H9 (cell line): ENCODE measurements around the gene PTTG1IP. TPM values are rescaled to one million over a fixed set of nuclear protein-coding genes. Genes with fewer than 3 reads are reported as not detected.

ENCODE experiments used
- DNase-seq: peaks from one replicate; pipeline ENCODE4 v3.0.0-alpha.2; 2017
- H2AFZ ChIP-seq: one replicate; pipeline ENCODE4 v1.6.1; 2013; ENCODE audit warnings: mild to moderate bottlenecking, low read length, control low read depth, moderate library complexity
- H2AK5ac ChIP-seq: 2 replicates; pipeline ENCODE4 v1.6.1; 2013; ENCODE audit warnings: low read length, control low read depth, mixed read lengths; ENCODE audit not compliant: insufficient read length
- H2BK120ac ChIP-seq: one replicate; pipeline ENCODE4 v1.6.1; 2013; ENCODE audit warnings: low read depth, mild to moderate bottlenecking, low read length, control low read depth, inconsistent platforms; ENCODE audit not compliant: poor library complexity, severe bottlenecking
- H2BK12ac ChIP-seq: 2 replicates; pipeline ENCODE4 v1.6.1; 2013; ENCODE audit warnings: low read length, control low read depth, mixed read lengths, low read depth; ENCODE audit not compliant: insufficient read length
- H2BK15ac ChIP-seq: 2 replicates; pipeline ENCODE4 v1.6.1; 2013; ENCODE audit warnings: low read depth, low read length, control low read depth
- H2BK20ac ChIP-seq: one replicate; pipeline ENCODE4 v1.6.1; 2013; ENCODE audit warnings: low read depth, mild to moderate bottlenecking, low read length, control low read depth, inconsistent platforms; ENCODE audit not compliant: poor library complexity, severe bottlenecking
- H2BK5ac ChIP-seq: 2 replicates; pipeline ENCODE4 v1.6.1; 2013; ENCODE audit warnings: low read length, control low read depth, mixed read lengths; ENCODE audit not compliant: insufficient read length
- H3K14ac ChIP-seq: 2 replicates; pipeline ENCODE4 v1.6.1; 2013; ENCODE audit warnings: low read length, control low read depth; ENCODE audit not compliant: insufficient read depth
- H3K18ac ChIP-seq: 2 replicates; pipeline ENCODE4 v1.6.1; 2013; ENCODE audit warnings: low read depth, mild to moderate bottlenecking, mixed read lengths, low read length, control low read depth; ENCODE audit not compliant: insufficient read length
- H3K23ac ChIP-seq: 2 replicates; pipeline ENCODE4 v1.6.1; 2013; ENCODE audit warnings: low read length, control low read depth, mixed read lengths, low read depth; ENCODE audit not compliant: insufficient read length
- H3K23me2 ChIP-seq: 2 replicates; pipeline ENCODE4 v1.6.1; 2013; ENCODE audit warnings: low read depth, mild to moderate bottlenecking, mixed read lengths, low read length, control low read depth; ENCODE audit not compliant: insufficient read length, poor library complexity, severe bottlenecking
- H3K27ac ChIP-seq: 2 replicates; pipeline ENCODE4 v1.5.1; 2013; ENCODE audit warnings: low read length, control low read depth, mixed read lengths, low read depth; ENCODE audit not compliant: insufficient read length
- H3K27me3 ChIP-seq: 2 replicates; pipeline ENCODE4 v1.6.1; 2013; ENCODE audit warnings: low read length, control low read depth, inconsistent platforms; ENCODE audit not compliant: insufficient read depth
- H3K4ac ChIP-seq: 2 replicates; pipeline ENCODE4 v1.6.1; 2013; ENCODE audit warnings: low read depth, mild to moderate bottlenecking, control low read depth, inconsistent platforms, low read length, moderate library complexity
- H3K4me1 ChIP-seq: 2 replicates; pipeline ENCODE4 v1.6.1; 2013; ENCODE audit warnings: low read length, control low read depth, inconsistent platforms; ENCODE audit not compliant: insufficient read depth
- H3K4me2 ChIP-seq: 2 replicates; pipeline ENCODE4 v1.6.1; 2013; ENCODE audit warnings: low read length, control low read depth, mixed read lengths; ENCODE audit not compliant: insufficient read length, insufficient read depth
- H3K56ac ChIP-seq: 2 replicates; pipeline ENCODE4 v1.6.1; 2013; ENCODE audit warnings: low read depth, mild to moderate bottlenecking, mixed read lengths, low read length, control low read depth; ENCODE audit not compliant: insufficient read length
- H3K79me1 ChIP-seq: 2 replicates; pipeline ENCODE4 v1.6.1; 2013; ENCODE audit warnings: low read depth, mild to moderate bottlenecking, moderate library complexity, low read length, control low read depth, inconsistent platforms; ENCODE audit not compliant: insufficient read depth, poor library complexity, severe bottlenecking
- H3K79me2 ChIP-seq: 2 replicates; pipeline ENCODE4 v1.6.1; 2013; ENCODE audit warnings: low read length, control low read depth, inconsistent platforms; ENCODE audit not compliant: insufficient read depth
- H3K9ac ChIP-seq: 2 replicates; pipeline ENCODE4 v1.6.1; 2013; ENCODE audit warnings: low read length, control low read depth, mixed read lengths; ENCODE audit not compliant: insufficient read length; ENCODE audit errors: extremely low read depth
- H3K9me3 ChIP-seq: one replicate; pipeline ENCODE4 v1.6.1; 2013; ENCODE audit warnings: low read depth, low read length, inconsistent platforms; ENCODE audit not compliant: control insufficient read depth
- H3T11ph ChIP-seq: one replicate; pipeline ENCODE4 v1.6.1; 2013; ENCODE audit warnings: mild to moderate bottlenecking, low read length, control low read depth, inconsistent platforms
- H4K20me1 ChIP-seq: one replicate; pipeline ENCODE4 v1.6.1; 2013; ENCODE audit not compliant: control insufficient read depth, insufficient read length, insufficient read depth
- H4K5ac ChIP-seq: 2 replicates; pipeline ENCODE4 v1.6.1; 2013; ENCODE audit warnings: low read depth, mild to moderate bottlenecking, mixed read lengths, low read length, control low read depth; ENCODE audit not compliant: insufficient read length
- H4K8ac ChIP-seq: replicated peaks from 2 replicates; pipeline ENCODE4 v1.6.1; 2013; ENCODE audit warnings: low read length, control low read depth, mixed read lengths, low read depth; ENCODE audit not compliant: insufficient read length
- H4K91ac ChIP-seq: 2 replicates; pipeline ENCODE4 v1.6.1; 2013; ENCODE audit warnings: low read depth, mild to moderate bottlenecking, moderate library complexity, mixed read lengths, low read length, control low read depth; ENCODE audit not compliant: insufficient read length
- H3K27ac Mint-ChIP-seq, 3 experiments: 2 replicates in 2 of 3; 3 replicates in 1 of 3; pipeline ENCODE4 v1.8.0; 2020 to 2021; ENCODE audit warnings: mixed read lengths in 3 of 3, mild to moderate bottlenecking in 1 of 3, moderate library complexity in 1 of 3
- H3K27me3 Mint-ChIP-seq: 2 replicates; pipeline ENCODE4 v1.8.0; 2021; ENCODE audit warnings: low read depth, mild to moderate bottlenecking, moderate library complexity, mixed read lengths
- H3K36me3 Mint-ChIP-seq, 3 experiments: 2 replicates in 2 of 3; 3 replicates in 1 of 3; pipeline ENCODE4 v1.8.0; 2020 to 2021; ENCODE audit warnings: low read depth in 3 of 3, mixed read lengths in 3 of 3; ENCODE audit not compliant: insufficient read depth in 1 of 3
- H3K4me1 Mint-ChIP-seq, 2 experiments: 2 replicates each; pipeline ENCODE4 v1.8.0; 2020; ENCODE audit warnings: mixed read lengths in 2 of 2
- H3K4me3 Mint-ChIP-seq, 2 experiments: 2 replicates in 1 of 2; 3 replicates in 1 of 2; pipeline ENCODE4 v1.8.0; 2020 to 2021; ENCODE audit warnings: mild to moderate bottlenecking in 2 of 2, mixed read lengths in 2 of 2, moderate library complexity in 1 of 2
- H3K9me3 Mint-ChIP-seq, 2 experiments: 2 replicates in 1 of 2; 3 replicates in 1 of 2; pipeline ENCODE4 v1.8.0; 2020; ENCODE audit warnings: mild to moderate bottlenecking in 2 of 2, mixed read lengths in 2 of 2, moderate library complexity in 1 of 2
- WGBS: extraction: QIAGEN DNeasy Blood & Tissue Kit; methylation state at CpG from one replicate; pipeline ENCODE4 v1.1.7; 2013; ENCODE audit warnings: missing lambda C conversion rate, low lambda C conversion rate, mixed read lengths; ENCODE audit not compliant: insufficient read length; ENCODE audit errors: extremely low coverage; 5-methylcytosine and 5-hydroxymethylcytosine counted together
- total RNA-seq: library from RNA; stranded (reverse); gene quantifications from 2 replicates; pipeline ENCODE4 v1.2.1, GENCODE V29; 2021
- TF ChIP-seq, protein P1 (sequence below): fragments of 200-600 bp; sonication (generic); conservative IDR thresholded peaks from 3 replicates; pipeline ENCODE4 v1.8.0; 2021; ENCODE audit warnings: antibody characterized with exemption, mild to moderate bottlenecking

Gene PTTG1IP
- total RNA-seq, 1 experiment from 2014 or later = 107 TPM

DNA sequence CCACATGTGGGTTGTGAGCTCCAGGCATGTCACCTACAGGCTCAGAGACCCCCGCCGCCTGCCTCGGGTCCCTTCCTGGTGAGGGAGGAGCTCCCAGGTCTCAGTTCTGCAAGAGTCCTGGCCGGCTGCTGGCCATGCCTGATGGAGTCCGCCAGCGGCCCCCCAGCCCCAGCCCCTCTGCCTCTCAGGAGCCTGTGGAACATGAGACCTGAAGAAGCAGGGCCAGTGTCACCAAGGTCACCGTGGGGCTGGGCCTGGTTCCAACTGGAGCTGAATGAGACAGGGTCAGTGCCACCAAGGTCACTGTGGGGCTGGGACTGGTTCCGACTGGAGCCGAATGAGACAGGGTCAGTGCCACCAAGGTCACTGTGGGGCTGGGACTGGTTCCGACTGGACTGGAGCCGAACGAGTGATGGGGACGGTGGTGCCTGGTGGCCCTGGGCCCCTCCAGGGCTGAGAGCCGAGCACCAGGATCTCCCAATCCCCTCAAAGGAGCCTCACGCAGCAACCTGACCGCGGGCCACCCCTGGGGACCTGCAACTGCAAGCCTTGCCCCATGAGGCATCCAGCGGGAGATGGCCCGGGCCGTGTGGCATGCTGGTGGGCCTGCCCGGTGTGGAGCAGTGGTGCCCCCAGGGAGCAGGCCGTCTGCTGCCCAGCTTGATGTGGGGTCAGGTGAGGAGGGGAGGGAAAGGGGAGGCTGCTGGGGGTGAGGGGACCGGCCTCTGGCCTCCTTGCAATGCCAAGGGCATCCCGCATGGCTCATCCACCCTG, 14.5 kb upstream of the PTTG1IP start:
- Histone ChIP-seq H3K79me2 (no peaks in the 10 kb centered on the region), H3K23me2 (no peaks in the 10 kb centered on the region), H4K5ac (no peak overlapping the region), H4K91ac (no peak overlapping the region), H3K79me1 (no peaks in the 10 kb centered on the region), H2BK120ac (no peak overlapping the region), H3K27ac (no peak overlapping the region), H2BK5ac (no peak overlapping the region), H2AK5ac (no peak overlapping the region), H3K4me1 (no peaks in the 10 kb centered on the region), H3K27me3 (no peaks in the 10 kb centered on the region), H3K14ac (no peak overlapping the region; the same call in 1 of the 2 replicates), H4K8ac (no peak overlapping the region), H3K56ac (no peak overlapping the region), H2BK20ac (no peak overlapping the region), H3K23ac (no peak overlapping the region), H3K18ac (no peak overlapping the region), H3K4me2 (no peak overlapping the region), H3T11ph (no peak overlapping the region), H2BK12ac (no peak overlapping the region), H4K20me1 (no peaks in the 10 kb centered on the region), H3K9me3 (no peaks in the 10 kb centered on the region), H2AFZ (no peak overlapping the region), H2BK15ac (no peak overlapping the region), H3K4ac (no peak overlapping the region), H3K9ac (no peak overlapping the region)
- H3K9me3 Mint-ChIP-seq = no peaks in the 10 kb centered on the region; a peak in 1 of 5 replicates
- TF ChIP-seq, protein P1, sequence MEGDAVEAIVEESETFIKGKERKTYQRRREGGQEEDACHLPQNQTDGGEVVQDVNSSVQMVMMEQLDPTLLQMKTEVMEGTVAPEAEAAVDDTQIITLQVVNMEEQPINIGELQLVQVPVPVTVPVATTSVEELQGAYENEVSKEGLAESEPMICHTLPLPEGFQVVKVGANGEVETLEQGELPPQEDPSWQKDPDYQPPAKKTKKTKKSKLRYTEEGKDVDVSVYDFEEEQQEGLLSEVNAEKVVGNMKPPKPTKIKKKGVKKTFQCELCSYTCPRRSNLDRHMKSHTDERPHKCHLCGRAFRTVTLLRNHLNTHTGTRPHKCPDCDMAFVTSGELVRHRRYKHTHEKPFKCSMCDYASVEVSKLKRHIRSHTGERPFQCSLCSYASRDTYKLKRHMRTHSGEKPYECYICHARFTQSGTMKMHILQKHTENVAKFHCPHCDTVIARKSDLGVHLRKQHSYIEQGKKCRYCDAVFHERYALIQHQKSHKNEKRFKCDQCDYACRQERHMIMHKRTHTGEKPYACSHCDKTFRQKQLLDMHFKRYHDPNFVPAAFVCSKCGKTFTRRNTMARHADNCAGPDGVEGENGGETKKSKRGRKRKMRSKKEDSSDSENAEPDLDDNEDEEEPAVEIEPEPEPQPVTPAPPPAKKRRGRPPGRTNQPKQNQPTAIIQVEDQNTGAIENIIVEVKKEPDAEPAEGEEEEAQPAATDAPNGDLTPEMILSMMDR = no peak
- H3K4me1 Mint-ChIP-seq = 0 out of 4 replicates have a peak, but pooled peaks cover 0 to 3% of the 10 kb centered on the region in 2 experiments
- WGBS = no CpG with 5 or more reads among the region's 24 CpGs
- no peak overlapping the region for H3K4me3 Mint-ChIP-seq
- H3K36me3 Mint-ChIP-seq = no peaks in the 10 kb centered on the region
- no peak overlapping the region for H3K27ac Mint-ChIP-seq
- DNase-seq = no peak
- peaks cover 7% of the 10 kb centered on the region for H3K27me3 Mint-ChIP-seq
